Measurements from ENCODE around the gene RNF8.

Gene RNF8

DNA sequence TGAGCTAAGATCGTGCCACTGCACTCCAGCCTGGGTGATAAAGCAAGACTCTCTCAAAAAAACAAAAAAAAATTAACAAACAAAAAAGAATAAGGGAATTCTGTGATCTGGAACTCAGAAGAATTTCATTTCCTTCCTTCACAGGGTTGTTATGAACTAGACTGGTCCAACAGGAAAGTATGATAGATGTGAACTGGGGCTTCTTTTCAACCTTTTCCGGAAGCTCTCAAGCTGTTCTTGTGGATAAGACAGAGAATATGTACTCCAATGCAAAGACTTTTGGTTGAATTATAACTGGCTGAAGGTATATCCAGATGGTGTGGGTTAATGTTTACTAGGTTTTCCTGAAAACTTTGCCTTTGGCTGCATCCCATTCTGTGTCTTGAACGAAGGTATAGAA, 5.3 kb downstream of the RNF8 start:
- no peak for DNase-seq (ENCODE audit: low spot score)

DNA sequence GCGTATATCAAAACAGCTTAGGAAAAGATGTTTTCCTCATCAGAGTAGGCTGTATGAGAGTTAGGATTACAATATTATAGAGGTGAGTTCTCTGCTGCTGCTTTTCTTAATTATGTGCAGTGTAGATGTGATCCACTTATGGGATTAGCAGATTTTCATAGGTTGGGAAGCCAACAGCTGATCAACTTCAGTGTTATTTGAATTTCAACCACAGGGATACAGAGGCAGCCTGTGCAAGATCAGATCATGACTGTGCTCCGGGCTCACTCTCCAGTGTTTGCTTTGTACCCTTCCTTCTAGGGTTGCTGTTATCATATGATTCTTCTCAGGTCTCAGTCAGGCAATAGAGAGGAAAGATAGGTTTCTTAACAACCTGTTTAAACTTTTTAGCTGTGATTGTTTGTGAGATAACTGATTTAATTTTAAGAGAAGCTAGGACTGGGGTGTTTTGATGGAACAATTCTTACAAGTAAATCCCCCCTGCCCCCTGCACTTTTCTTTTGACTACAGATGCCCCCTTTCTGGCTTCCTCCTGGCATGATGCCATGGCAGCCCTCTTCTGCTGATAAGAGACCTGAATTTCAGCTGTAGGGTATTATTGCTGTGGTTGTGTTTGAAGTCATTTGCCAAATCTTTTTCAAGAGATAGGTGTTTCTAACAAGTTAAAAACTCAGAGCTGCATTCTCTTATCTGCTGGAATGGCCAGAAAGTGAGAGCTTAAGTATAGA, 8.5 kb downstream of the RNF8 start:
- DNase-seq (ENCODE audit: low spot score): no peak

DNA sequence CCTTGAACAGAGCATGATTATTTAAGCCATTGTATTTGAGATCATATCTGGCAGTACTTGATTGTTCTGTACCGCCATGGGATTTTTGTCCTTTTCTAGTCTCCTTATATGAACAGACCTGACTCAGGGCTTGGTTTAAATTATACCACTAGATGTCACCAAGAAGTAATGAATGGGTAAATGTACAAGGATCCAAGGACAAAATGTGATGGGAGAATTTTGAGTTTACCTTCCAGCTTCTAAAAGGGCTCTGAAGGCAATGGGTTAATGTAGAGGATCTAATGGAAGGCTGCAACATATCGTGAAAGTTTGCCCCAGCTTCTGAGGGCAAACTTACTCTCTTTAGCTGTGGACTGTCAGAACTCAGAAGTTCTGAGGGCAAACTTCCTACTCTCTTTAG, 12.0 kb downstream of the RNF8 start:
- DNase-seq (ENCODE audit: low spot score): no peak

DNA sequence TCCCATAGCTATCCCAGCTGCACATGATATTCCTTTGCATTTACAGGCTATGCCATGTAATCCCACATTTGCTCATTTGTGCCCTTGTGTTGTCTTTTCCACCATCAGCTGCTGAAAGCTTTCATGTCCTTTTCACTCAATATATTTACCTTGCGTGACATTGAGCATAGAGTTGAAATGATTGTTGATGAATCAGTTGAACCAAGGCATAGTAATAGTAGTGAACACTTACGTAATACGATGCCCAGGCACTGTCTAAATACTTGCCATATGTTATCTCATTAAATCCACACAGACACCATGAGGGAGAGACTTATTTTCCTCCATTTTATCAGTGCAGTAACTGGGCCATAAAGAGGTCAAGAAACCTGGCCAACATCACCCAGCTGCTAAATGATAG, 13.1 kb downstream of the RNF8 start:
- DNase-seq (ENCODE audit: low spot score): no peak

DNA sequence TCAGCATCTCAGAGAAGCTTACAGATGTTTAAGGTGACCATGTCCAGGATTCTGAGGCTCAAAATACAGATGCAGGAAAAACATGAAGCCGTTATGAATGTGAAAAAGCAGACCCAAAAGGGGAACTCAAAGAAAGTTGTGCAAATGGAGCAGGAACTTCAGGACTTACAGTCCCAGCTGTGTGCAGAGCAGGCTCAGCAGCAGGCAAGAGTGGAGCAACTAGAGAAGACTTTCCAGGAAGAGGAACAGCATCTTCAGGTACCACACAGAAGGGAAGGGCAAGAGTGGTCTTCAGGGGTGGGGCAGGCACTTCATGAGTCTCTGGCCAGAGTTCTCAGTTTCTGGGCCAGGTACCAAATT, 15.2 kb downstream of the RNF8 start:
- no peak for DNase-seq (ENCODE audit: low spot score)

DNA sequence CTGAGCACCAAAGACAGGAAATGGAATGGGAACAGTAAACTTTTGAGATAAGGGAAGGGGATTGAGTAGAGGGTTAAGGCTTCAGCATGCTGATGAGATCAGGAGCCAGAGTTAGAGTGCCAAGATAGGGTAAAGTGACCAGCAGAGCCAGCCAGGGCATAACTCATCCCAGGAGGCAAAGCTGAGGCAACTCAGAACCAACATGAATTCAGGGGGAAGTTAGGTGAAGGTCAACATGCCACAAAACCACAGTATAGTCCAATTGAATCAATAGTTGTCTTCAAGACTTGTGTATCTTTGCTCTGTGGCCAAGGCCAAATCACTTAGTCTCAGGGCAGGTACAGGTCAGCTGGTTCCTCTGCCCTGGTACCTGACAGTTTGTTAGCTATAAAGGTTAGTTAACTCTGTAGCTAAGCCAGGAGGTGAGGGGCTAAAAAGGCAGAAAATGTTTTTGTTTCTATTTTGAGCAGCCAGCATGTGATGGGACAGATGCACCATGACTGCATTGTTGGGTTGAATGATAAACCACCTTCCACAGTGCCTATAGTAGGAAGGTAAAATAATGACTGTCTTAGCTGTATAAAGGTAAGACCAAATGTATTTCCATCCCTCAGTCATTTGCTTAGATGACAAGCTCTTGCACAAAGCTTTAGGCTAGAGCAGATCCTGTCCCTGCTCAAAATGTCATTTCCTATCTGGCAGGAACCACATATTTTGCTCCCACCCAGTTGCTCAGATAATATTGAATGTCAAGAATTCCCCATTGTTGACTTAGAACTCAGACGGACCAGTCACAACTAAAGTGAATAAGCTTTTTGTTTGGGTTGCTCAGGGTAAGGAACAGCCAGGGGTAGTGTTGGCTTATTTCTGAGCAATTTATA, 15.8 kb downstream of the RNF8 start:
- DNase-seq (ENCODE audit: low spot score): peak; percentile 80

DNA sequence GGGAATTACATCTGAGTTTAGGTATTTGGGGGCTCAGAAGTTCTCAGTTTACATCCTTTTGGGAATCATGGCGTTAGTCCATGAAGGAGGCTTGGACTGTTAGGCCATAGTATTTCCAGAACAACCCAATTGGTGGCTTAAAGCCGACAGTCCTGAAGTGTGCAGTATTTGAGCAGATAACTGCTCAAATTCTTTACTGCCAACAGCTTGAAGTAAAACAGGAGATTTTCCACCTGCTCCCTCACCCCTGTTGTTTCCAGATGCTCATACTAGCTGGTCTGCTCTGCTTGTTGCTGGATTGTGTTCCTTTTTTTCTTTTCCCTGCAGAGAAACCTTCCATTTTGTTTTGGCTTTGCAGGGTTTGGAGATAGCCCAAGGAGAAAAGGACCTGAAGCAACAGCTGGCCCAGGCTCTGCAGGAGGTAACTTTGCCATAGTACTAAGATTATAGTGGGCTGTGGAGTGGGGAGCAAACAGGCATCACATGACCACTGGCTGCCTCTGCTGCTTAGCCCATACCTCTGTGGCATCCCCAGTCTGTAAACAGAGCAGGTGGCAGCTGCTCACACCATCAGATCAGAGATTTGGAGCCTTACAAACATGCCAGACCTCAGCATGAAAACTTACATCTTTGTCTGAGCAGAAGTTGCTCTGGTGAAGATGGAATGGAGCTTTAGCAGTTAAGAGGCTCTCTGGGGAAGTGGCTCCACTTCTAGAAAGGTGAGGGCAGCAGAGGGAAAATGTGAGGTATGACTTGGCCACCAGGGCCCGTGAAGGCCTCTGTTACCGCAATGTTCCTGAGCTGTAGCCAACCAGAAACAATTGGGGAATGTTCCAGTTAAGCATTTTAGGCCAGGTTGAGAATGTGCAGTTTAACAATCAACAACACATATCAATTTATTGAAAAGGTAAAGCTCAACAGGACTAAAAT, 17.6 kb downstream of the RNF8 start:
- no peak for DNase-seq (ENCODE audit: low spot score)

DNA sequence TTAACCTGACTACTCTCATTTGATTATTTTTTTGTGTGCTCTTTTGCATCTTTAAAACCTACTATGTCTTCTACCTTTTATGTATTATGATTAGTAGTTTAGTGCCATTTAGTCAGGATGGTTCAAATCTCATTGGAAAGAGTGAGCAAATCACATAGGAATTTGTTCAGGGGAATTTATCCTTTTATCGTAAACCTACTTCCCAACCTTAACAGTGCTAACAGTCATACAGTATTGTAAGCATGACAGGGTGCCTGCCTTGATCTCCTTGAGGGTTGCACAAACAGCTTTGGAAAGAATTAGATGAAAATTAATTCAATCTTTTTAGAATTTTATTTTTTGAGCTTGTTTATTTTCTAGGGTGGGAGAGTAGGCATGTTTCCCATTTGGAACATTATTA, 18.3 kb downstream of the RNF8 start:
- no peak for DNase-seq (ENCODE audit: low spot score)

DNA sequence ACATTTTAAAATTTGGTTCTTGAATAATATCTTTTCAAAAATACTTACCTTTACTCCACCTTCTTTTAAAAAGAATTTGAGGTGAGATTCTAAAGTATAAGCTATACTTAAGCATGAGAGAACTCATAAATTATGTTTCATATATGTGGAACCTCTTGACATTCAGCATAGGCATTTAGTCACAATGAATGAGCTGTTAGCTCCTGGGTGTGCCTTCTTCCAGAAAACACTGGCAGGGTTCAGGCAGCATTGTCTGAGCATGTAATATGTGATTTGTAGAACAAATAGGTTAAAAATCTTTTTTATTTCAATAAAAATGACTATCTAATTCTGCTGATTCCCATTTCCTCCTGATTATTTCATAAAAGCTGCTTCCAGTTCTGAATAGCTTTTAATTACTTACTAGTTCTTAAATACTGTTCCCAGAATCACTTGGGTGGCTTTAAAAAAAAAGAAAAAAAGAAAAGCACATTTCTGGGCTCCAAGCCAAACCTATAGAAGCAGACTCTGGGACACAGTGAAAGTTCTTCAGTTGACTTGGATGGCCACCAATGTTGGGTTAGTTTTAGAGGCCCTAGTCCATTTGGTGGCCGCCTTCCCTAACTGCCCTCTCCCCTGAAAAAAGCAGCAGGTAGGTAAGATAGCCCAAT, 20.2 kb downstream of the RNF8 start:
- DNase-seq (ENCODE audit: low spot score): no peak

DNA sequence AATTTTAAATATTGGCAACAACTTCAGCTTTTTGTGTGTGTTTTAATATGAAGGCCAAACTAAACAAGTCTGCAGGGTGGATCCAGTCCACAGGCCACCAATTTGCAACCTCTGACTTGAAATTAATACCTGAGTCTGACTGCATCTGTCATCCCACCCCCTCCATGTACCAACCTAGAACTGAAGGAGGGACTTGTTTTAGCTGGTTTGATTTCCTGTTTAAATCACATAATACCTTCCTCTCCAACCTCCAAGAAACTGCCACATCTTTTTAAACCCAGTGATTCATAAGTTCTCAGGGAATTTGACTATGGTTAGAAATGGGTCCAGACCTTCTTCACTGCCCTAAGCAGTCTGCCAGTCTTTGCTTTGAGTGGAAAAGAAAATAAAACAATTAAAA, 21.6 kb downstream of the RNF8 start:
- DNase-seq (ENCODE audit: low spot score): no peak

DNA sequence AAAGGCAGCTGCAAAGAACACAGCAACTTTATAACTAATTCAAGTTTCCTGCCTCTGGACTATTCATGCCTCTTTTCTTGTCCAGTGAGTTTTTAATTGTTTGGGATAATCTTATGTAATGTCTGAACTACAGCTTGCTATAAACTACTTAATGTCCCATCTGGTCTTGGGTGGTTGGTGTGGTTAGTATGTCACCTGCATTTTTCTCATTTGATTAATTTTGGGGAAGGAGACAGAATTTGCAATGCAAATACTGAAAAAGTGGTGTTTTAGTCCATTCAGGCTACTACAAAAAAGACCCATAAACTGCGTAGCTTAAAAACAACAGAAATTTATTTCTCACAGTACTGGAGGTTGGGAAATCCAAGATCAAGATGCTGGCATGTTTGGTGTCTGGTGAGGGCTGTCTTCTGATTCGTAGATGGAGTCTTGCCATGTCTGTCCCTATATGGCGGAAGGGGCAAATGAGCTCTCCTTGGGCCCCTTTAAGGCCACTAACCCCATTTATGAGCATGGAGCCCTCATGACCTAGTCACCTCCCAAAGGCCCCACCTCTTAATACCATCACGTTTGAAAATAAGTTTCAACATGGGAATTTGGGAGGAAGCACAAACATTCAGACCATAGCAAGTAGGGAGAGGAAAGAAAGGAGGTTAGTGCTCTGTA, 22.4 kb downstream of the RNF8 start:
- no peak for DNase-seq (ENCODE audit: low spot score)

DNA sequence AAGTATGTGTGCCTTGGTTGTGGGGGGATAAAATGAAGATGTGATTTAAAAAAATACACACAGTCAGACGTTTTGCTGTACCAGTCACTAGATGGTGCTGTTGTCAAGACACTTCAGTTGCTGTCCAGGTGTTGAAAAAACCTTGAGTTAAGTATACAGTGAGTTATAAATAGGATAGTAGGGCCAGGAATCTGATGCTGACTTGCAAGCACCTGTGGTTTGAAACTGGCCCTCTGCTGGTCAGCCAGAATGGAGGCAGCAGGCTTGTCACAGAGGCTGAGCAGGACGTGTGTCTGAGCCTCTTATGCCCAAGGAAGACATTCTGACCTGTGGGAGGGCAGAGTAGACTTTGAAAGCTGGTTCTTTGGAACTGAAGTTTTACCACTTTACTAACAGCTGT, 27.8 kb downstream of the RNF8 start:
- peak; percentile 34 for DNase-seq (ENCODE audit: low spot score)

DNA sequence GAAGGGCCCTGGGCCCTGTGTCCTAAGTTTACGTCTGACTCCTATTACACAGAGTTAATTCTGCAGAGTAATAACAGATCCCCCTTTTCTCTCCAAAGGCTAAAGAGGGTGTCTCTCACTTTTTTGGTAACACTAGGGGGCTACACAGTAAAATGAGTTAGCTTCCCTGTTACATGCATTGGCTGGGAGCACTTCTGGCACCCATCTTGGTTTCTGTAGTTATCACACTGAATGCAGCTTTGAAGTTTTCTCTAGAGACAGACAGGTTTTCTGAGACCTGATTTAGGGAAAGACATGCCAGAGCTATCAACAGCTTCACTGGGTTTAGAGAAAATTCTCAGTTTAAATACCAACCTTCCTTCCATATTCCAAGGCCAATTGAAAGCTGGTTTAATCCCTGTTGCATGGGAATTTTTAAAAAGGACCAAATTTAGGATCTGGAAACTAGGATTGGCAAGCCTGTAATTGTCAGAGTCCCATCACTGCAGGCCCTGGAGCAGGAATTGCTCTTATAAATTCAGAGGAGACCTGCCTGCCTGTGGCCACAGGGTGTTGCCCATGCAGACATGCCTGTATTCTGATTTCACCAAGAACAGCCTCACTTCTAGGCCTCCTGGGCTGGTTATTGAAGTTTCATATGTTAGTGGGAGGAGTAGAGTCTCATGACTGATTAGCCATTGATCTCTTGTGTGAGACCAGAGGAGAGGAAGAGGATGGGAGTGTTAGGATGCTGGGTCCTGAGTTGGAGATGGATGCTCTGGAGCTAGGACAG, 29.4 kb downstream of the RNF8 start:
- no peak for DNase-seq (ENCODE audit: low spot score)

DNA sequence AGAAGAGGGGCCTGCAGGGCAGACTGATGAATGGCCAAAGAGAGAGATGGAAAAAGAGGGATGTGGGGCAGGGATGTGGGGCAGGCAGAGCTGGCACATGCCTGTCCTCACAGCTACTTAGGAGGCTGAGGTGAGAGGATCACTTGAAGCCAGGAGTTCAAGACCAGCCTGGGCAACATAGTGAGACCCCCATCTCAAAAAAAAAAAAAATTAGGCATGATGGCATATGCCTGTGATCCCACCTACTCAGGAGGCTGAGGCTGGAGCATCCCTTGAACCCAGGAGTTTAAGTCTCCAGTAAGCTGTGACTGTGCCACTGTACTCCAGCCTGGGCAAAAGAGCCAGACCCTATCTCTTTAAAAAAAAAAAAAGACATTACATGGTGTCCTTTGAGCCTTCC, 34.8 kb downstream of the RNF8 start:
- no peak for DNase-seq (ENCODE audit: low spot score)

DNA sequence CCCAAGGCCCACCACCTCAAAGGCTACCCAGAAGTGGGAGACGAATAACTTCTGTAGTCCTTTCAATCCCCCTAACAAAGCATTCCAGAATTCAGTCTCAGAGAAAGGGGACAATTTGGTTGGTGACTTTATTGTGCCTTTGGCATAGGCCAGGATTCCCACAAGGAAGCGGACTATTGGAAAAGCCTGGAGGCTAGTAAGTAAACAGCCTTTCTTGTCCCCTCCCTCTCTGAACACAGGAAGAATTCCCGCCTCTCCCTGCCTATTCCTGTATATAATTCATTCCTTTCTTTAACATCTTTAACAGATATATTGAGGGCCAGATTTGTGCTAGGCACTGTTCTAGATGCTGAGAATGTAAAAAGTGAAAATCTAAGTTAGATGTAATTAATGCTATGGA, 36.1 kb downstream of the RNF8 start:
- DNase-seq (ENCODE audit: low spot score): no peak

DNA sequence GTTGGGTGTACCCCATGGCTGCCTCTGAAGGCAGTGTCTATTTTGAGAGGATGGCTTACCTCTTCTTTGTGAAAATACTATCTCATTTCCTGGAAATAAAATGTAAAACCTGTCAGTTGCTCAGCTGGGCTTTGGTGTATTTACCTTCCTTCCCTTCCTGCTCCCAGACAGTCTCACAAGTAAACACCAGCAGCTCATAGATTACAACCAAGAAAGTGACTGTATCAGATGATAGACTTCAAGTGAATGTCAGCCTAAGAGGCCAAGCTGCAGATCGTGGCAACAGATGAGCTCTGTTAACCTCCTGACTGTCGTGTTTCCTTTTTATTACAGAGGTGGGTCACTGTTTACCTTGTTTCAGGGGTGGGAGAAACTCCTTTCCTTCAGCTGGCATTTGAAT, 37.3 kb downstream of the RNF8 start:
- DNase-seq (ENCODE audit: low spot score): no peak

DNA sequence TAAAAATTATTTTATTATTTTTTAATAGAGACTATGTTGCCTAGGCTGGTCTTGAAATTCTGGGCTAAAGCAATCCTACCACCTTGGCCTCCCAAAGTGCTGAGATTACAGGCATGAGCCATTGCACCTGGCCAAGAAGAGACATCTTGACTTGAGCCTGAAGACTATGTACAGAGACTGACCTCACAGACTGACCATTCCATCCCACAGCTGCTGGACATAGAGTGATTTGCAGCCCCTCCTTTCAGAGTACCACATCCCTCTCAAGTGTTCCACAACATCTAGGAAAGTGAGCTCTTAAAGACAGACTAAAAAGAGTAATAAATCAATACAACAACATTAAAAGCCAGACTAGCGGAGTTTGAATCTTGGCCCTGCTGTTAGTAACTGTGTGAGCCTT, 39.0 kb downstream of the RNF8 start:
- DNase-seq (ENCODE audit: low spot score): no peak

DNA sequence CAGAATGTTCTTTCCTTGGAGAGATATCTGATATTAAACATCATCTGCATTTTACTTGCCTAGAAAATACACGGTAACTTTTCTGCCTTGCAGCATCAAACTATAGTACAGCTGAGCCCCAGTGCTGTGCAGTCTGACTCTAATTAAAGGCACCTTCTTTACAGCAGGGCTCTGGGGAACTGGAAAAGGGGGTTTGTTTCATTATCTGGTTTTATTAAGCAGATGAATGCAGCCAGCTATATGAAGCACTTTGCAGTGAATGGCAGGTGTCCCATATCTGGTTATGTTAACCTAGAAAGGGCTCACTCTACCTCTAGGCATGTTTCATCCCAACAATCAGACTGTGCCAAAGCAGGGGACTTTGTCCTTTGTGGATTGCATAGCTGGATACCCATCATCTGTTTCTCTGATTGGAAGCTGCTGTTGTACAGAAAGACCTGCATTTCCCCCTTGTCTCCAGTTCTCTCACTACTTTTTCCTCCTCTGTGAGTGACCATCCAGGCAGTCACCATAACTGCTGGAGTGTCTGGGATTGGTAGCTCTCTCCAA, 39.7 kb downstream of the RNF8 start:
- no peak for DNase-seq (ENCODE audit: low spot score)

DNA sequence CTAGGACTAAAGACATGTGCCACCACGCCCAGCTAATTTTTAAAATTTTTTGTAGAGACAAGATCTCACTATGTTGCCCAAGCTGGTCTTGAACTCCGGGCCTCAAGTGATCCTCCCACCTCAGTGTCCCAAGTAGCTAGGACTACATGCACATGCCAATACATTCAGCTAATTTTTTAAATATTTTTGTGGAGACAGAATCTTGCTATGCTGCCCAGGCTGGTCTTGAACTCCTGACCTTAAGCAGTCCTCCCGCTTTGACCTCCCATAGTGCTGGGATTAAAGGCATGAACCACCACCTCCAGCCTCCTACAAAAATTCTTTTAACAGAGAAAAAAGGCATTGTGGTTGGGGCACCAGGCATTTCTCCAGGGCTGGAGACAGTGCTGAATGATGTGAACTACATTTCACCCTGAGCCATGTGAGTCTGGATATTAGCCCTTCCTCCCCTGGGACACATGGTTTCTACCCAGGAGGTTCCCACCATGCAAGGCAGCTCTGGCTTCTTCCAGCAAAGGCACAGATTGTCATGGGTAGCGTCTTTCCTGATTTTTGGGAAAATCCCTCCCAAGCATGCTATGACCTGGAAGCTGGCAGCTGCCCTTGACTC, 42.9 kb downstream of the RNF8 start:
- peak; percentile 90 for DNase-seq (ENCODE audit: low spot score)

DNA sequence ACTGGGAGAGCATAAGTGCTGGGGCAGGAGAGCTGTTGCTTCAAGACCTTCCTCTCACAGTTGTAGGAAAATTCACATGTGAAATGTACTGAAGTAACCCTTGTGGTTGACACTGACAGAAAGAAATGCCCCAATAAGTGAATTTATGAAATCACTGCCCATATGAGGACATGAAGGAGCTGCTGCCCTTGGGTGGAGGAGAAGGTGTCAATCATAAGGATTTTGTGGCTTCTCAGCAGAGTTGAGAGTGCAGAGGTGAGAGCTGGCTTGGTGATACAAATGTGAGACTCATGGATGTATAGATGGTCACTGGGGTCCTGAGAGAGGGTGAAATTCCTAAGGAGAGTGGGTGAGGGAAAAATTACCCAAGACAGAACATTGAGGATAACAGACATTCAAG, 45.3 kb downstream of the RNF8 start:
- no peak for DNase-seq (ENCODE audit: low spot score)
